ENCODE data around the gene KIAA0040.

The KIAA0040 gene

GRCh38 chr1:175176246-175176645 is 16.3 kb downstream of the KIAA0040 start:
- no peak for DNase-seq (ENCODE audit: low read depth)
- TF ChIP-seq, protein P1, sequence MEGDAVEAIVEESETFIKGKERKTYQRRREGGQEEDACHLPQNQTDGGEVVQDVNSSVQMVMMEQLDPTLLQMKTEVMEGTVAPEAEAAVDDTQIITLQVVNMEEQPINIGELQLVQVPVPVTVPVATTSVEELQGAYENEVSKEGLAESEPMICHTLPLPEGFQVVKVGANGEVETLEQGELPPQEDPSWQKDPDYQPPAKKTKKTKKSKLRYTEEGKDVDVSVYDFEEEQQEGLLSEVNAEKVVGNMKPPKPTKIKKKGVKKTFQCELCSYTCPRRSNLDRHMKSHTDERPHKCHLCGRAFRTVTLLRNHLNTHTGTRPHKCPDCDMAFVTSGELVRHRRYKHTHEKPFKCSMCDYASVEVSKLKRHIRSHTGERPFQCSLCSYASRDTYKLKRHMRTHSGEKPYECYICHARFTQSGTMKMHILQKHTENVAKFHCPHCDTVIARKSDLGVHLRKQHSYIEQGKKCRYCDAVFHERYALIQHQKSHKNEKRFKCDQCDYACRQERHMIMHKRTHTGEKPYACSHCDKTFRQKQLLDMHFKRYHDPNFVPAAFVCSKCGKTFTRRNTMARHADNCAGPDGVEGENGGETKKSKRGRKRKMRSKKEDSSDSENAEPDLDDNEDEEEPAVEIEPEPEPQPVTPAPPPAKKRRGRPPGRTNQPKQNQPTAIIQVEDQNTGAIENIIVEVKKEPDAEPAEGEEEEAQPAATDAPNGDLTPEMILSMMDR (conservative IDR thresholded peaks at IDR 0.05; ENCODE audit: control insufficient read depth, insufficient read depth, low read depth, low read length): no peak
- no peak overlapping the region for H3K4me3 ChIP-seq (ENCODE audit: control insufficient read depth, low read depth, low read length)

DNA sequence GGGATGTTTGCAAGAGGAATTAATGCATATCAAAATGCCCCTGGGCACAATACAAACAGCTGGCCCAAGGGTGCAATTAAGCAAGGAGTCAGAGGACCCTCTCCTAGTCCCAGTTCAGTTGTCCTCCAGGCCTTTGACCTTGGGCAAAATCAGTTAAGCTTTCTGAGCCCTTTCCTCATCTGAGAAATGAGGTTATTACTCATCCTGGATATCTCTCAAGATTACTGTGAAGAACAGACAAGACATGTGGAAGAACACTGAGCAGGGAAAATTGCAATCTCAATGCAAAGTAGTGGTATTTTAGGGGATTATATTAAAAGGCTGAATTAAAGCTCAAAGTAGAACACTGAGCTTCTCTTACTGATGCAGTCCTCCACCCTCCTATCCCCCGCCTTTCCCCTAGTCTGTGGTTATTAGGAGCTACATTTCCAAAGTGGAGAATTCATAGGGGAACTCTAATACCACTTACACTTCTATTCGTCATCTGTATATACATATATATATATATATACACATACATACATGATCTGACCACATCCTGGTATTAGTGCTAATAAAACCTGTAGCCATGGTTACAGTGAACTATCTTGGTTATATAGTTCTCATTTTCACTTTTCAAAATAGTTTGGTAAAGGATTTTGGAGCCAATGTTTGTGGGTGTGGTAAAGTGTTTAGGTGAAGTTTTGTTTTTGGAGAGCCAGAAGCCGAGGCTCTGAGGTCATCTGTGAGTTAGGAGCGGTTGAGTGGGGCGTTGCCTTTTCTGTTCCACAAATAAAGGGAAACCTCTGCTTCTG is 18.1 kb downstream of the KIAA0040 start:
- no peak for DNase-seq (ENCODE audit: low read depth)

GRCh38 chr1:175173531-175173930 is 19.0 kb downstream of the KIAA0040 start:
- no peak overlapping the region for H3K4me3 ChIP-seq (ENCODE audit: control insufficient read depth, low read depth, low read length)
- no peak for DNase-seq (ENCODE audit: low read depth)
- TF ChIP-seq, protein P1 (conservative IDR thresholded peaks at IDR 0.05; ENCODE audit: control insufficient read depth, insufficient read depth, low read depth, low read length): no peak

More for the DNA sequence above, 18.1 kb downstream of the KIAA0040 start:
- TF ChIP-seq, protein P1 (conservative IDR thresholded peaks at IDR 0.05; ENCODE audit: control insufficient read depth, insufficient read depth, low read depth, low read length): no peak
- no peak overlapping the region for H3K4me3 ChIP-seq (ENCODE audit: control insufficient read depth, low read depth, low read length)

GRCh38 chr1:175172503-175172902 is 20.1 kb downstream of the KIAA0040 start:
- TF ChIP-seq, protein P1 (conservative IDR thresholded peaks at IDR 0.05; ENCODE audit: control insufficient read depth, insufficient read depth, low read depth, low read length): no peak
- no peak overlapping the region for H3K4me3 ChIP-seq (ENCODE audit: control insufficient read depth, low read depth, low read length)
- no peak for DNase-seq (ENCODE audit: low read depth)

GRCh38 chr1:175171036-175171913 is 21.3 kb downstream of the KIAA0040 start:
- DNase-seq (ENCODE audit: low read depth): no peak
- H3K4me3 ChIP-seq (ENCODE audit: control insufficient read depth, low read depth, low read length): no peak overlapping the region
- TF ChIP-seq, protein P1 (conservative IDR thresholded peaks at IDR 0.05; ENCODE audit: control insufficient read depth, insufficient read depth, low read depth, low read length): no peak

GRCh38 chr1:175169286-175170018 is 23.1 kb downstream of the KIAA0040 start:
- TF ChIP-seq, protein P1 (conservative IDR thresholded peaks at IDR 0.05; ENCODE audit: control insufficient read depth, insufficient read depth, low read depth, low read length): no peak
- no peak overlapping the region for H3K4me3 ChIP-seq (ENCODE audit: control insufficient read depth, low read depth, low read length)
- DNase-seq (ENCODE audit: low read depth): peak; percentile 22

Data from fibroblast of mammary gland (primary cell).